Islet of Langerhans (tissue), 1 donor: ENCODE results near the gene AHNAK.

ENCODE experiments used
- FAIRE-seq: peaks from one replicate; lab custom pipeline; 2011; peaks lifted over from hg19 to GRCh38; lab: Jason Lieb, UNC

Gene AHNAK

GRCh38 chr11:62494246-62494645 is 52.4 kb downstream of the AHNAK start:
- no peak for FAIRE-seq

GRCh38 chr11:62493801-62494200 is 52.8 kb downstream of the AHNAK start:
- no peak for FAIRE-seq

GRCh38 chr11:62492586-62492985 is 54.0 kb downstream of the AHNAK start:
- no peak for FAIRE-seq

GRCh38 chr11:62491571-62492329 is 54.9 kb downstream of the AHNAK start:
- FAIRE-seq, result no peak

- FAIRE-seq, result no peak
Observed at GRCh38 chr11:62489204-62489603, 57.4 kb downstream of the AHNAK start.

GRCh38 chr11:62487738-62488551 is 58.7 kb downstream of the AHNAK start:
- FAIRE-seq, result no peak

GRCh38 chr11:62487136-62487535 is 59.5 kb downstream of the AHNAK start:
- FAIRE-seq, result no peak

GRCh38 chr11:62484352-62484751 is 62.3 kb downstream of the AHNAK start:
- no peak for FAIRE-seq

GRCh38 chr11:62482753-62483152 is 63.9 kb downstream of the AHNAK start:
- no peak for FAIRE-seq

- FAIRE-seq, result no peak
Observed at GRCh38 chr11:62479631-62480201, 66.9 kb downstream of the AHNAK start.

GRCh38 chr11:62477927-62478326 is 68.7 kb downstream of the AHNAK start:
- FAIRE-seq, result no peak

GRCh38 chr11:62472063-62472884 is 74.3 kb downstream of the AHNAK start:
- no peak for FAIRE-seq

GRCh38 chr11:62471603-62472002 is 75.0 kb downstream of the AHNAK start:
- no peak for FAIRE-seq

GRCh38 chr11:62468577-62468976 is 78.0 kb downstream of the AHNAK start:
- FAIRE-seq, result no peak

GRCh38 chr11:62466444-62466843 is 80.2 kb downstream of the AHNAK start:
- FAIRE-seq, result no peak

GRCh38 chr11:62464655-62465054 is 82.0 kb downstream of the AHNAK start:
- FAIRE-seq, result no peak

GRCh38 chr11:62463121-62463542 is 83.5 kb downstream of the AHNAK start:
- FAIRE-seq, result no peak

GRCh38 chr11:62462508-62462892 is 84.1 kb downstream of the AHNAK start:
- no peak for FAIRE-seq

GRCh38 chr11:62461740-62462507 is 84.7 kb downstream of the AHNAK start:
- FAIRE-seq, result no peak

- FAIRE-seq, result no peak
Observed at GRCh38 chr11:62459080-62459479, 87.5 kb downstream of the AHNAK start.

- no peak for FAIRE-seq
Observed at GRCh38 chr11:62458212-62459002, 88.2 kb downstream of the AHNAK start.
